ENCODE data around the gene FBXO44.
"Not testable (repeated sequence)": the region's sequence is repeated elsewhere in the genome, so short reads cannot be mapped to it uniquely, and the experiment has no call there.

DNA sequence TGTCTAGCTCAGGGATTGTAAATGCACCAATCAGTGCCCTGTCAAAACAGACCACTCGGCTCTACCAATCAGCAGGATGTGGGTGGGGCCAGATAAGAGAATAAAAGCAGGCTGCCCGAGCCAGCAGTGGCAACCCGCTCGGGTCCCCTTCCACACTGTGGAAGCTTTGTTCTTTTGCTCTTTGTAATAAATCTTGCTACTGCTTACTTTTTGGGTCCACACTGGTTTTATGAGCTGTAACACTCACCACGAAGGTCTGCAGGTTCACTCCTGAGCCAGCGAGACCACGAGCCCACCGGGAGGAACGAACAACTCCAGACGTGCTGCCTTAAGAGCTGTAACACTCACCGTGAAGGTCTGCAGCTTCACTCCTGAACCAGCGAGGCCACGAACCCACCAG lies 45.3 kb upstream of the FBXO44 start:
- TF ChIP-seq CTCF (IDR thresholded peaks at IDR 0.05; ENCODE audit: low read depth, low read length, poor library complexity, severe bottlenecking); EZH2phosphoT487 (IDR thresholded peaks at IDR 0.05; ENCODE audit: borderline replicate concordance, low read length): not testable (repeated sequence)

All from DOHH2 (cell line).